ENCODE data around the gene APOA4. TPM values are rescaled to one million over a fixed set of nuclear protein-coding genes. Genes with fewer than 3 reads are reported as not detected.

The APOA4 gene
- total and polyA plus RNA-seq, 9 of the 15 experiments (the other 6 are each of a cell fraction or from before 2014, with no cell fraction given): 0.07 TPM; not detected in 8

DNA sequence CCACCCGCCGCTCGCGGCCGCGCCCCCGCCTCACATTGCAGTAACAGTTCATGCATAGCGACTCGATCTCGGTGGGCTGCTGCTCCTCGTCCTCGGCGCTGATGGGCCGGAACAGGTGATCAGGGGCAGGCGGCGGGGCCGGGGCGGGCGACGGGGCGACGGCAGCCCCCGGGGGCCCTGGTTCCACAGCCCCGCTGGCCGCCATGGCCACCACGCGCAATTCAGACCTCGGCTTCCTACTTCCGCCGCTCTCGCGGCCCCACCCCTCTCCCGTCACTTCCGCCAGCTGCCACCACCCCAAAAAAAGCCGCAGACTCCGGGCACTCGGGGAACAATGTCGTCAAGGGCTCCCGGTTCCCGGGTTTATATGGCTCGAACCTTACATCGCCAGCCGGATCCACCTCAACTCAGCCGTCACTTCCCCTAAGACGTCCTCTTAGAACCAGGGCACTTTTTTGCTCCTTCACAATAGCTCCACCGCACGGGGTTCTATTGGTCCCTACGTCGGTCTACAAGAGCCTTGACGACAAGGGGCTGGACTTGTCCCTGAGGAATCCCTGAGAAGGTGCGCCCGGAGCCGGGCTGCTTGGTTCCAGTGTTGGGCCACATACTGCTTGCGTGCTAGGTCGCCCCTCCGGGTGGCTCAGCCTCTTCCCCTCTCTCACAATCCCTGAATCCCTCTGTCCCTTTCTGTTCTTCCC lies 35.2 kb downstream of the APOA4 start, which contains the start of gene ZPR1 (continued):
- TF ChIP-seq, protein P1, sequence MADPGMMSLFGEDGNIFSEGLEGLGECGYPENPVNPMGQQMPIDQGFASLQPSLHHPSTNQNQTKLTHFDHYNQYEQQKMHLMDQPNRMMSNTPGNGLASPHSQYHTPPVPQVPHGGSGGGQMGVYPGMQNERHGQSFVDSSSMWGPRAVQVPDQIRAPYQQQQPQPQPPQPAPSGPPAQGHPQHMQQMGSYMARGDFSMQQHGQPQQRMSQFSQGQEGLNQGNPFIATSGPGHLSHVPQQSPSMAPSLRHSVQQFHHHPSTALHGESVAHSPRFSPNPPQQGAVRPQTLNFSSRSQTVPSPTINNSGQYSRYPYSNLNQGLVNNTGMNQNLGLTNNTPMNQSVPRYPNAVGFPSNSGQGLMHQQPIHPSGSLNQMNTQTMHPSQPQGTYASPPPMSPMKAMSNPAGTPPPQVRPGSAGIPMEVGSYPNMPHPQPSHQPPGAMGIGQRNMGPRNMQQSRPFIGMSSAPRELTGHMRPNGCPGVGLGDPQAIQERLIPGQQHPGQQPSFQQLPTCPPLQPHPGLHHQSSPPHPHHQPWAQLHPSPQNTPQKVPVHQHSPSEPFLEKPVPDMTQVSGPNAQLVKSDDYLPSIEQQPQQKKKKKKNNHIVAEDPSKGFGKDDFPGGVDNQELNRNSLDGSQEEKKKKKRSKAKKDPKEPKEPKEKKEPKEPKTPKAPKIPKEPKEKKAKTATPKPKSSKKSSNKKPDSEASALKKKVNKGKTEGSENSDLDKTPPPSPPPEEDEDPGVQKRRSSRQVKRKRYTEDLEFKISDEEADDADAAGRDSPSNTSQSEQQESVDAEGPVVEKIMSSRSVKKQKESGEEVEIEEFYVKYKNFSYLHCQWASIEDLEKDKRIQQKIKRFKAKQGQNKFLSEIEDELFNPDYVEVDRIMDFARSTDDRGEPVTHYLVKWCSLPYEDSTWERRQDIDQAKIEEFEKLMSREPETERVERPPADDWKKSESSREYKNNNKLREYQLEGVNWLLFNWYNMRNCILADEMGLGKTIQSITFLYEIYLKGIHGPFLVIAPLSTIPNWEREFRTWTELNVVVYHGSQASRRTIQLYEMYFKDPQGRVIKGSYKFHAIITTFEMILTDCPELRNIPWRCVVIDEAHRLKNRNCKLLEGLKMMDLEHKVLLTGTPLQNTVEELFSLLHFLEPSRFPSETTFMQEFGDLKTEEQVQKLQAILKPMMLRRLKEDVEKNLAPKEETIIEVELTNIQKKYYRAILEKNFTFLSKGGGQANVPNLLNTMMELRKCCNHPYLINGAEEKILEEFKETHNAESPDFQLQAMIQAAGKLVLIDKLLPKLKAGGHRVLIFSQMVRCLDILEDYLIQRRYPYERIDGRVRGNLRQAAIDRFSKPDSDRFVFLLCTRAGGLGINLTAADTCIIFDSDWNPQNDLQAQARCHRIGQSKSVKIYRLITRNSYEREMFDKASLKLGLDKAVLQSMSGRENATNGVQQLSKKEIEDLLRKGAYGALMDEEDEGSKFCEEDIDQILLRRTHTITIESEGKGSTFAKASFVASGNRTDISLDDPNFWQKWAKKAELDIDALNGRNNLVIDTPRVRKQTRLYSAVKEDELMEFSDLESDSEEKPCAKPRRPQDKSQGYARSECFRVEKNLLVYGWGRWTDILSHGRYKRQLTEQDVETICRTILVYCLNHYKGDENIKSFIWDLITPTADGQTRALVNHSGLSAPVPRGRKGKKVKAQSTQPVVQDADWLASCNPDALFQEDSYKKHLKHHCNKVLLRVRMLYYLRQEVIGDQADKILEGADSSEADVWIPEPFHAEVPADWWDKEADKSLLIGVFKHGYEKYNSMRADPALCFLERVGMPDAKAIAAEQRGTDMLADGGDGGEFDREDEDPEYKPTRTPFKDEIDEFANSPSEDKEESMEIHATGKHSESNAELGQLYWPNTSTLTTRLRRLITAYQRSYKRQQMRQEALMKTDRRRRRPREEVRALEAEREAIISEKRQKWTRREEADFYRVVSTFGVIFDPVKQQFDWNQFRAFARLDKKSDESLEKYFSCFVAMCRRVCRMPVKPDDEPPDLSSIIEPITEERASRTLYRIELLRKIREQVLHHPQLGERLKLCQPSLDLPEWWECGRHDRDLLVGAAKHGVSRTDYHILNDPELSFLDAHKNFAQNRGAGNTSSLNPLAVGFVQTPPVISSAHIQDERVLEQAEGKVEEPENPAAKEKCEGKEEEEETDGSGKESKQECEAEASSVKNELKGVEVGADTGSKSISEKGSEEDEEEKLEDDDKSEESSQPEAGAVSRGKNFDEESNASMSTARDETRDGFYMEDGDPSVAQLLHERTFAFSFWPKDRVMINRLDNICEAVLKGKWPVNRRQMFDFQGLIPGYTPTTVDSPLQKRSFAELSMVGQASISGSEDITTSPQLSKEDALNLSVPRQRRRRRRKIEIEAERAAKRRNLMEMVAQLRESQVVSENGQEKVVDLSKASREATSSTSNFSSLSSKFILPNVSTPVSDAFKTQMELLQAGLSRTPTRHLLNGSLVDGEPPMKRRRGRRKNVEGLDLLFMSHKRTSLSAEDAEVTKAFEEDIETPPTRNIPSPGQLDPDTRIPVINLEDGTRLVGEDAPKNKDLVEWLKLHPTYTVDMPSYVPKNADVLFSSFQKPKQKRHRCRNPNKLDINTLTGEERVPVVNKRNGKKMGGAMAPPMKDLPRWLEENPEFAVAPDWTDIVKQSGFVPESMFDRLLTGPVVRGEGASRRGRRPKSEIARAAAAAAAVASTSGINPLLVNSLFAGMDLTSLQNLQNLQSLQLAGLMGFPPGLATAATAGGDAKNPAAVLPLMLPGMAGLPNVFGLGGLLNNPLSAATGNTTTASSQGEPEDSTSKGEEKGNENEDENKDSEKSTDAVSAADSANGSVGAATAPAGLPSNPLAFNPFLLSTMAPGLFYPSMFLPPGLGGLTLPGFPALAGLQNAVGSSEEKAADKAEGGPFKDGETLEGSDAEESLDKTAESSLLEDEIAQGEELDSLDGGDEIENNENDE (IDR thresholded peaks at IDR 0.05; ENCODE audit: low read depth, low read length): no peak
- TF ChIP-seq RFX5 (IDR thresholded peaks at IDR 0.05; ENCODE audit: low read depth, low read length) (no peak), IRF2 (CRISPR knock-in tag; IDR thresholded peaks at IDR 0.05) (no peak), PCBP1 (IDR thresholded peaks at IDR 0.05; ENCODE audit: low read depth, low read length, poor library complexity, severe bottlenecking) (peak; percentile 84), STAT5B (CRISPR knock-in tag; IDR thresholded peaks at IDR 0.05) (no peak), STAG1 (CRISPR knock-in tag; IDR thresholded peaks at IDR 0.05; ENCODE audit: borderline replicate concordance) (no peak), MAFG (tag; conservative IDR thresholded peaks at IDR 0.05) (no peak), RUNX1 (IDR thresholded peaks at IDR 0.05; ENCODE audit: low read depth) (no peak), EZH2 (IDR thresholded peaks at IDR 0.05; ENCODE audit: borderline replicate concordance, low read depth, low read length) (no peak)
- TF ChIP-seq, protein P2, sequence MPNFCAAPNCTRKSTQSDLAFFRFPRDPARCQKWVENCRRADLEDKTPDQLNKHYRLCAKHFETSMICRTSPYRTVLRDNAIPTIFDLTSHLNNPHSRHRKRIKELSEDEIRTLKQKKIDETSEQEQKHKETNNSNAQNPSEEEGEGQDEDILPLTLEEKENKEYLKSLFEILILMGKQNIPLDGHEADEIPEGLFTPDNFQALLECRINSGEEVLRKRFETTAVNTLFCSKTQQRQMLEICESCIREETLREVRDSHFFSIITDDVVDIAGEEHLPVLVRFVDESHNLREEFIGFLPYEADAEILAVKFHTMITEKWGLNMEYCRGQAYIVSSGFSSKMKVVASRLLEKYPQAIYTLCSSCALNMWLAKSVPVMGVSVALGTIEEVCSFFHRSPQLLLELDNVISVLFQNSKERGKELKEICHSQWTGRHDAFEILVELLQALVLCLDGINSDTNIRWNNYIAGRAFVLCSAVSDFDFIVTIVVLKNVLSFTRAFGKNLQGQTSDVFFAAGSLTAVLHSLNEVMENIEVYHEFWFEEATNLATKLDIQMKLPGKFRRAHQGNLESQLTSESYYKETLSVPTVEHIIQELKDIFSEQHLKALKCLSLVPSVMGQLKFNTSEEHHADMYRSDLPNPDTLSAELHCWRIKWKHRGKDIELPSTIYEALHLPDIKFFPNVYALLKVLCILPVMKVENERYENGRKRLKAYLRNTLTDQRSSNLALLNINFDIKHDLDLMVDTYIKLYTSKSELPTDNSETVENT (CRISPR knock-in tag; IDR thresholded peaks at IDR 0.05): no peak
- TF ChIP-seq, protein P3, sequence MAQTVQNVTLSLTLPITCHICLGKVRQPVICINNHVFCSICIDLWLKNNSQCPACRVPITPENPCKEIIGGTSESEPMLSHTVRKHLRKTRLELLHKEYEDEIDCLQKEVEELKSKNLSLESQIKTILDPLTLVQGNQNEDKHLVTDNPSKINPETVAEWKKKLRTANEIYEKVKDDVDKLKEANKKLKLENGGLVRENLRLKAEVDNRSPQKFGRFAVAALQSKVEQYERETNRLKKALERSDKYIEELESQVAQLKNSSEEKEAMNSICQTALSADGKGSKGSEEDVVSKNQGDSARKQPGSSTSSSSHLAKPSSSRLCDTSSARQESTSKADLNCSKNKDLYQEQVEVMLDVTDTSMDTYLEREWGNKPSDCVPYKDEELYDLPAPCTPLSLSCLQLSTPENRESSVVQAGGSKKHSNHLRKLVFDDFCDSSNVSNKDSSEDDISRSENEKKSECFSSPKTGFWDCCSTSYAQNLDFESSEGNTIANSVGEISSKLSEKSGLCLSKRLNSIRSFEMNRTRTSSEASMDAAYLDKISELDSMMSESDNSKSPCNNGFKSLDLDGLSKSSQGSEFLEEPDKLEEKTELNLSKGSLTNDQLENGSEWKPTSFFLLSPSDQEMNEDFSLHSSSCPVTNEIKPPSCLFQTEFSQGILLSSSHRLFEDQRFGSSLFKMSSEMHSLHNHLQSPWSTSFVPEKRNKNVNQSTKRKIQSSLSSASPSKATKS (CRISPR knock-in tag; IDR thresholded peaks at IDR 0.05): no peak
